NCI-H1694 (cell line): Measurements from ENCODE around the gene FKBP3.
"Not testable (repeated sequence)": the region's sequence is repeated elsewhere in the genome, so short reads cannot be mapped to it uniquely, and the experiment has no call there.

Experiments
- DNase-seq: peaks from one replicate; lab custom pipeline; 2025; lab: John Stamatoyannopoulos, UW

The FKBP3 gene

GRCh38 chr14:45112896-45113781 lies 21.1 kb downstream of the FKBP3 start:
- no peak for DNase-seq

GRCh38 chr14:45104561-45104960 lies 29.7 kb downstream of the FKBP3 start:
- DNase-seq, result no peak

GRCh38 chr14:45103806-45104205 lies 30.5 kb downstream of the FKBP3 start:
- DNase-seq, result no peak

GRCh38 chr14:45096218-45096617 lies 38.1 kb downstream of the FKBP3 start:
- DNase-seq, result no peak

- DNase-seq, result no peak
These were observed 39.1 kb downstream of the FKBP3 start for GRCh38 chr14:45095143-45095542.

GRCh38 chr14:45094275-45094674 lies 40.0 kb downstream of the FKBP3 start:
- no peak for DNase-seq

- DNase-seq, result no peak
These were observed 42.6 kb downstream of the FKBP3 start for GRCh38 chr14:45091710-45092109.

GRCh38 chr14:45089813-45090212 lies 44.5 kb downstream of the FKBP3 start:
- no peak for DNase-seq

- DNase-seq, result no peak
These were observed 49.3 kb downstream of the FKBP3 start for GRCh38 chr14:45084946-45085346.

GRCh38 chr14:45083976-45084722 lies 50.1 kb downstream of the FKBP3 start, which contains the start of gene PRPF39:
Gene PRPF39 (plus strand): TSS chr14:45084116. CDS start chr14:45095240, 11,124 bp downstream.
- DNase-seq, result peak; percentile 79

GRCh38 chr14:45083617-45083975 lies 50.7 kb downstream of the FKBP3 start:
- no peak for DNase-seq

- no peak for DNase-seq
These were observed 51.9 kb downstream of the FKBP3 start for GRCh38 chr14:45082420-45082819.

- not testable (repeated sequence) for DNase-seq
These were observed 53.2 kb downstream of the FKBP3 start for GRCh38 chr14:45081096-45081495.

- DNase-seq, result not testable (repeated sequence)
These were observed 53.8 kb downstream of the FKBP3 start for GRCh38 chr14:45080416-45080968.

GRCh38 chr14:45078323-45078722 lies 56.0 kb downstream of the FKBP3 start:
- DNase-seq, result no peak

- no peak for DNase-seq
These were observed 60.9 kb downstream of the FKBP3 start for GRCh38 chr14:45073231-45073879.

- DNase-seq, result no peak
These were observed 62.2 kb downstream of the FKBP3 start for GRCh38 chr14:45072126-45072525.

- DNase-seq, result no peak
These were observed 64.1 kb downstream of the FKBP3 start for GRCh38 chr14:45070215-45070614.

GRCh38 chr14:45068396-45068795 lies 65.9 kb downstream of the FKBP3 start:
- no peak for DNase-seq

GRCh38 chr14:45066667-45067066 lies 67.6 kb downstream of the FKBP3 start:
- DNase-seq, result no peak

- no peak for DNase-seq
These were observed 68.3 kb downstream of the FKBP3 start for GRCh38 chr14:45065956-45066355.
